Colonic mucosa (tissue), 4 donors: Measurements from ENCODE around the gene KIF13A. TPM values are rescaled to one million over a fixed set of nuclear protein-coding genes. Genes with fewer than 3 reads are reported as not detected.
"Not testable (repeated sequence)": the region's sequence is repeated elsewhere in the genome, so short reads cannot be mapped to it uniquely, and the experiment has no call there.

Experiments used
- DNase-seq: peaks from one replicate; pipeline ENCODE4 v3.0.0-alpha.2; 2020
- H3K27ac ChIP-seq: fragments of 200-600 bp; one replicate; pipeline ENCODE4 v1.8.0; 2021
- H3K27me3 ChIP-seq: fragments of 200-600 bp; one replicate; pipeline ENCODE4 v1.8.0; 2021
- H3K36me3 ChIP-seq: fragments of 200-600 bp; one replicate; pipeline ENCODE4 v1.8.0; 2021
- H3K4me1 ChIP-seq: fragments of 200-600 bp; one replicate; pipeline ENCODE4 v1.8.0; 2021; ENCODE audit warnings: mild to moderate bottlenecking
- H3K4me3 ChIP-seq: fragments of 200-600 bp; one replicate; pipeline ENCODE4 v1.8.0; 2021
- H3K9ac ChIP-seq, 2 donors: one replicate each; pipeline ENCODE4 v1.7.0; 2013; ENCODE audit warnings: control low read depth in 2 of 2, low read depth in 2 of 2, low read length in 2 of 2
- H3K9me3 ChIP-seq: fragments of 200-600 bp; one replicate; pipeline ENCODE4 v1.8.0; 2021
- CTCF ChIP-seq: fragments of 200-600 bp; IDR thresholded peaks from one replicate; pipeline ENCODE4 v1.8.0; 2022; ENCODE audit warnings: antibody characterized with exemption, mild to moderate bottlenecking
- intact Hi-C: fragments of 100-400 bp; cut with DNase I; formaldehyde crosslinking; loops from one replicate; pipeline ENCODE4 v1.14.1; 2022
- total RNA-seq, 2 donors: library from RNA; stranded (reverse); fragmentation: NEBNext Ultra II Directional in 1 of 2; extraction: Animal tissue kit (Norgen Biotek cat#: 25700) in 1 of 2; gene quantifications; one replicate each; pipeline ENCODE4 v1.2.1, GENCODE V29; 2021
- donor health status: healthy.
- donor health status: DM: no; HTN: no; CAD: no.
- donor health status: DM: no; HTN: no; CAD: no.

KIF13A gene
- total RNA-seq, 2 donors from 2014 or later, result 43.7 to 54.0 TPM

GRCh38 chr6:17948725-17949124 is 38.7 kb downstream of the KIF13A start:
- intact Hi-C loops, result no loop called here
- no peaks in the 10 kb centered on the region for H3K36me3 ChIP-seq
- no peak overlapping the region for H3K9ac ChIP-seq
- no peaks in the 10 kb centered on the region for H3K27me3 ChIP-seq
- H3K4me3 ChIP-seq, result no peak overlapping the region
- H3K4me1 ChIP-seq, result no peaks in the 10 kb centered on the region
- no peaks in the 10 kb centered on the region for H3K9me3 ChIP-seq
- no peak for TF ChIP-seq CTCF
- no peak overlapping the region for H3K27ac ChIP-seq
- DNase-seq, result no peak

- H3K27ac ChIP-seq, H3K27me3 ChIP-seq, H3K9me3 ChIP-seq, H3K4me1 ChIP-seq, intact Hi-C loops, H3K4me3 ChIP-seq, DNase-seq, H3K36me3 ChIP-seq, H3K9ac ChIP-seq: not testable (repeated sequence)
Observed at GRCh38 chr6:17947574-17947973, 39.9 kb downstream of the KIF13A start.

DNA sequence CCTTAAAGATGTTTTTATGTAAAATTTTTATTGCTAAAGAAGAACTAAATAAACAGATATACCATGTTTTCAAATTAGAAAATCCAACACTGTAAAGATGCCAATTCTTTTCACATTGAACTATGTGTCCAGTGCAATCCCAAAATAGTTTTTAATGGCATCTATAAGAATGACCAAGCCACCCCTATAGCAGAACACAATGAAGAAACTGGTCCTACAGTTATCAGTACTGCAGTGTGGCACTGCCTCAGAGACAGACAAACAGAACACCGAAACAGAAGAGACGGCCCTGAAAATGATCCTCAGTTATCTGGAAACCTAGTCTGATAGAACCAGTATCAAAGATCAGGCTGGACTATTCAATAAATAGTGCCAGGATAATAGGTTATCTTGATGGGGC is 41.9 kb downstream of the KIF13A start:
- Histone ChIP-seq H3K27me3 (no peaks in the 10 kb centered on the region), H3K9me3 (no peaks in the 10 kb centered on the region), H3K27ac (no peak overlapping the region), H3K4me1 (no peaks in the 10 kb centered on the region), H3K9ac (no peak overlapping the region), H3K4me3 (no peak overlapping the region), H3K36me3 (no peaks in the 10 kb centered on the region)
- TF ChIP-seq CTCF, result no peak
- intact Hi-C loops, result no loop called here
- no peak for DNase-seq

GRCh38 chr6:17945111-17945510 is 42.3 kb downstream of the KIF13A start:
- no peak for DNase-seq
- Histone ChIP-seq H3K36me3 (no peaks in the 10 kb centered on the region), H3K27me3 (no peaks in the 10 kb centered on the region), H3K9ac (no peak overlapping the region), H3K27ac (no peak overlapping the region), H3K9me3 (no peaks in the 10 kb centered on the region), H3K4me3 (no peak overlapping the region), H3K4me1 (no peaks in the 10 kb centered on the region)
- no peak for TF ChIP-seq CTCF
- intact Hi-C loops, result no loop called here

DNA sequence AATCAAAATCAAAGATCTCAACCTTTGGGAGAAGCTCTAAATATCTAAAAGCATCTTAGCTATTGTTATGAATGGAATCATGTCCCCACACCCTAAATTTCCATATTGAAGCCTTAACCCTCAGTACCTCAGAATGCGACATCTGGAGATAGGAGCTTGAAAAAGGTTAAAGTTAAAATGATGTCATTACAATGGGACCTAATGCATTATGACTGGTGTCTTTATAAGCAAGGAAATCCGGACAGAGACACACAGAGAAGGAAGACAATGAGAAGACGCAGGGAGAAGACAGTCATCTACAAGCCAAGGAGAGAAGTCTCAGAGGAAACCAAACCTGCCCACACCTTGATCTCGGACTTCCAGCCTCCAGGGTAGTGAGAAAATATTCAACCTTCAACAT is 46.1 kb downstream of the KIF13A start:
- TF ChIP-seq CTCF, result no peak
- intact Hi-C loops, result no loop called here
- Histone ChIP-seq H3K4me3 (no peak overlapping the region), H3K4me1 (peaks cover 10% of the 10 kb centered on the region), H3K27ac (no peak overlapping the region), H3K27me3 (no peaks in the 10 kb centered on the region), H3K36me3 (no peaks in the 10 kb centered on the region), H3K9ac (no peak overlapping the region), H3K9me3 (no peaks in the 10 kb centered on the region)
- DNase-seq, result no peak

- H3K36me3 ChIP-seq, result no peaks in the 10 kb centered on the region
- intact Hi-C loops, result no loop called here
Observed at GRCh38 chr6:17940151-17940792, 47.2 kb downstream of the KIF13A start.

More at GRCh38 chr6:17940151-17940792, 47.2 kb downstream of the KIF13A start:
- TF ChIP-seq CTCF, result no peak
- DNase-seq, result no peak
- H3K27ac ChIP-seq, result no peak overlapping the region
- no peaks in the 10 kb centered on the region for H3K9me3 ChIP-seq
- H3K4me1 ChIP-seq, result peaks cover 10% of the 10 kb centered on the region
- no peak overlapping the region for H3K4me3 ChIP-seq
- H3K9ac ChIP-seq, result no peak overlapping the region
- no peaks in the 10 kb centered on the region for H3K27me3 ChIP-seq
